Liver (tissue), 9 donors: ENCODE results near the gene IP6K3. TPM values are rescaled to one million over a fixed set of nuclear protein-coding genes. Genes with fewer than 3 reads are reported as not detected.

ENCODE experiments used
- DNase-seq: peaks from one replicate; pipeline ENCODE4 v3.0.0-alpha.2; 2017; ENCODE audit warnings: low spot score
- H3K27ac ChIP-seq, 2 donors: one replicate each; pipeline ENCODE4 v1.7.0; 2013; ENCODE audit warnings: inconsistent platforms in 2 of 2, low read length in 2 of 2, control low read depth in 1 of 2, low read depth in 1 of 2, mild to moderate bottlenecking in 1 of 2
- H3K27me3 ChIP-seq, 4 donors: one replicate each; pipeline versions ENCODE4 v1.6.1 to v1.7.0; 2013; ENCODE audit warnings: low read length in 3 of 4, inconsistent platforms in 1 of 4, mild to moderate bottlenecking in 1 of 4, moderate library complexity in 1 of 4; ENCODE audit not compliant: control insufficient read depth in 4 of 4, insufficient read depth in 4 of 4
- H3K36me3 ChIP-seq, 4 donors: one replicate each; pipeline versions ENCODE4 v1.6.1 to v1.7.0; 2013; ENCODE audit warnings: low read length in 3 of 4, mild to moderate bottlenecking in 3 of 4, low read depth in 1 of 4, moderate library complexity in 1 of 4; ENCODE audit not compliant: control insufficient read depth in 4 of 4, insufficient read depth in 3 of 4
- H3K4me1 ChIP-seq, 4 donors: one replicate each; pipeline versions ENCODE4 v1.6.1 to v1.7.0; 2013; ENCODE audit warnings: low read length in 3 of 4, mild to moderate bottlenecking in 3 of 4, moderate library complexity in 1 of 4; ENCODE audit not compliant: control insufficient read depth in 4 of 4, insufficient read depth in 4 of 4
- H3K4me3 ChIP-seq, 3 donors: one replicate each; pipeline versions ENCODE4 v1.6.1 to v1.7.0; 2013; ENCODE audit warnings: low read length in 3 of 3, control low read depth in 1 of 3, low read depth in 1 of 3, mild to moderate bottlenecking in 1 of 3
- H3K9ac ChIP-seq, 2 donors: one replicate each; pipeline ENCODE4 v1.7.0; 2013; ENCODE audit warnings: low read length in 2 of 2, mild to moderate bottlenecking in 2 of 2, moderate library complexity in 2 of 2, control low read depth in 1 of 2, low read depth in 1 of 2
- H3K9me3 ChIP-seq, 4 donors: one replicate each; pipeline versions ENCODE4 v1.6.1 to v1.7.0; 2013; ENCODE audit warnings: low read length in 3 of 4; ENCODE audit not compliant: control insufficient read depth in 4 of 4
- CTCF ChIP-seq: fragments of 150-350 bp; IDR thresholded peaks from 2 replicates; pipeline ENCODE4 v1.5.1; 2017; ENCODE audit warnings: improper control_type of control experiment, low read depth, low read length; ENCODE audit not compliant: missing input control
- FOXA1 ChIP-seq: IDR thresholded peaks from 2 replicates; pipeline ENCODE4 v1.6.1; 2016; ENCODE audit warnings: antibody characterized with exemption
- GABPA ChIP-seq, 2 donors: IDR thresholded peaks in 1 of 2; conservative IDR thresholded peaks in 1 of 2; 2 replicates each; pipeline ENCODE4 v1.6.1; 2016; ENCODE audit warnings: antibody characterized with exemption in 2 of 2, mild to moderate bottlenecking in 1 of 2, moderate library complexity in 1 of 2
- HNF4G ChIP-seq: IDR thresholded peaks from 2 replicates; pipeline ENCODE4 v1.6.1; 2016; ENCODE audit warnings: antibody characterized with exemption
- NR2F2 ChIP-seq: IDR thresholded peaks from 2 replicates; pipeline ENCODE4 v1.6.1; 2016; ENCODE audit warnings: antibody characterized with exemption
- RAD21 ChIP-seq, 2 donors: IDR thresholded peaks; 2 replicates each; pipeline ENCODE4 v1.6.1; 2016; ENCODE audit warnings: antibody characterized with exemption in 2 of 2, mild to moderate bottlenecking in 2 of 2
- RXRA ChIP-seq, 2 donors: IDR thresholded peaks; 2 replicates each; pipeline ENCODE4 v1.6.1; 2017 to 2018; ENCODE audit warnings: antibody characterized with exemption in 2 of 2, mild to moderate bottlenecking in 1 of 2
- SP1 ChIP-seq: IDR thresholded peaks from 2 replicates; pipeline ENCODE4 v1.6.1; 2018; ENCODE audit warnings: antibody characterized with exemption, mild to moderate bottlenecking
- TAF1 ChIP-seq: conservative IDR thresholded peaks from 2 replicates; pipeline ENCODE4 v1.6.1; 2016; ENCODE audit warnings: antibody characterized with exemption, mild to moderate bottlenecking
- WGBS: extraction: QIAGEN DNeasy Blood & Tissue Kit; methylation state at CpG from one replicate; pipeline ENCODE4 v1.1.7; 2013; 5-methylcytosine and 5-hydroxymethylcytosine counted together
- polyA plus RNA-seq, 2 donors: library from polyadenylated mRNA; stranded (reverse) in 1 of 2; unstranded in 1 of 2; fragments of 200-250 nt in 1 of 2; fragments of >200 nt in 1 of 2; fragmentation: Nextera tagmentation in 1 of 2; extraction: Ambion mirVana in 1 of 2; gene quantifications; one replicate each; pipeline versions ENCODE4 v1.2.1 to v1.2.3, GENCODE V29; 2013 to 2015
- total RNA-seq, 2 donors: library from RNA; depleted of rRNA; stranded (reverse); fragments of >200 nt; gene quantifications; one replicate each; pipeline ENCODE4 v1.2.3, GENCODE V29; 2014
- TF ChIP-seq, protein P1 (sequence below): IDR thresholded peaks from 2 replicates; pipeline ENCODE4 v1.6.1; 2016; ENCODE audit warnings: antibody characterized with exemption
- TF ChIP-seq, protein P2 (sequence below): IDR thresholded peaks from 2 replicates; pipeline ENCODE4 v1.6.1; 2016; ENCODE audit warnings: antibody characterized with exemption
- donor health status: healthy.
- donor health status: healthy.
- donor health status: healthy.
- donor health status: healthy.
- donor health status: healthy.

The IP6K3 gene
- total and polyA plus RNA-seq, 4 donors: 1.5 to 12.9 (median 6.7) TPM

DNA sequence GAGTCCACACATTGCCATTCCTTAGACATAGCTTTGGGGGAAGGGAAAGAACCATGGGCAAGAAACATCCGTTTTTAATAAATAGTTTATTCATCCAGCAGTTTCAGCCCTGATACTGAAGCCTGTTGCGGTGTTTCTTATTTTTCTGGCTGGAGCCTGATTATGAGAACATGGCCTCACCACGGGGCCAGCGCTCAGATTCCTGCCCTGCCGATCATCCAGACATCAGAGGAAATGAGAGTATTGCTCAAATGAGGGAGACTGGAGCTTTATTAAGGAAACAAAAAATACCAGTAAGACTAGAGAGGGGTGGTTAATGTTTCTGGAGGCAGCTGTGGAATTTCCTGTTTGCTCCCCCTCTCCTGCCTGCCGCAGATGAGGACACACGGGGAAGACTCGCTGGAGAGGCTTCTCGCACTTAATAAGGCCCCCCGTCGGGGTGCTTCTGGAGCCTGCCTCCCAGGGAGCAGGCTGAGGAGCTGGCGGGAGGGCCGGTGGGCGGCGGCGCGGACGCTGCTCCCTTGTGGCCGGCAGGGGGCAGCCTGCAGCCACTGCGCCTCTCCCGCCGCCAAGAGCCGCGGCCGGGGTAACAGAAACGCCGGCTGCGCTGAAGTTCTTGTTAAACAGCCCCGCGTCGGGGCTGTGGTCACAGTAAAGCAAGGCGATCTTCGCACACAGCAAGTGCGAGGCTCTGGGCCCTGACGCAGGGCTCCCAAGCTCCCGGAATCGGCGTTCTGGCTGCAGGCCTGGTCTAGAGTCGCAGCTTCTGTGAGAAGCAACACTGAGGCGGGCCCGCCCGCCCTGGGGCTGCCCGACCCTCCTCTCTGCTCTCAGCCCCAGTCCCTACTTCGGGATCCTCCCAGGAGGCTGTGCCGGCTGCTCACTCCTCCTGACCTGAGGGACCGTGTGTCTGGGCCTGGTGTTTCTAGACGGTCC is 24.7 kb upstream of the IP6K3 start:
- no peak for TF ChIP-seq HNF4G
- no peak for TF ChIP-seq SP1
- peak; percentile 81 to 84 for TF ChIP-seq RAD21 (IDR thresholded peaks at IDR 0.05)
- TF ChIP-seq, protein P1, sequence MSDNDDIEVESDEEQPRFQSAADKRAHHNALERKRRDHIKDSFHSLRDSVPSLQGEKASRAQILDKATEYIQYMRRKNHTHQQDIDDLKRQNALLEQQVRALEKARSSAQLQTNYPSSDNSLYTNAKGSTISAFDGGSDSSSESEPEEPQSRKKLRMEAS: no peak
- TF ChIP-seq CTCF: peak; percentile 76
- TF ChIP-seq, protein P2, sequence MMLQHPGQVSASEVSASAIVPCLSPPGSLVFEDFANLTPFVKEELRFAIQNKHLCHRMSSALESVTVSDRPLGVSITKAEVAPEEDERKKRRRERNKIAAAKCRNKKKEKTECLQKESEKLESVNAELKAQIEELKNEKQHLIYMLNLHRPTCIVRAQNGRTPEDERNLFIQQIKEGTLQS: no peak
- no peak for TF ChIP-seq GABPA (IDR thresholded peaks at IDR 0.05 in 1 of 2, conservative IDR thresholded peaks at IDR 0.05 in 1 of 2)
- Histone ChIP-seq H3K27me3 (no peaks in the 10 kb centered on the region), H3K9ac (no peak overlapping the region), H3K4me3 (no peak overlapping the region), H3K4me1 (peaks cover 0 to 11% (median 5%) of the 10 kb centered on the region in 4 donors), H3K36me3 (peaks cover 8 to 35% (median 19%) of the 10 kb centered on the region in 4 donors), H3K9me3 (no peaks in the 10 kb centered on the region), H3K27ac (peak overlapping the region; percentile 12 to 42)
- peak; percentile 72 for DNase-seq
- WGBS: 24% methylated on average over 47 of the region's 47 CpGs

DNA sequence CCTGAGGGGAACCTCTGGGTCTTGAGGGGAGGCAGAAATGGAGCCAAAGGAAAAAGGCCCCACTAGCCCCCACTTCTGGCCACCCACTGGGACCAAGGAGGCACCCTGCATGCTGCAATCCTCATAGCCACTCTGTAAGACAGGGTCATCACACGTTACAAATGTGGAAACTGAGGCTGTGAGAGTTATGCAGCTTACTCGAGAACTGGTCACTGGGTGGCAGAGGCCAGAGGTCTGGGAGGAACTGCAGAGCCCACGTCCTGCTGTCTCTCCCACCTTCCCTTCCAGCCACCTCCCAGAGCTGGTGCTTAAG is 24.1 kb upstream of the IP6K3 start:
- 44% methylated on average over 3 of the region's 3 CpGs for WGBS
- Histone ChIP-seq H3K4me1 (peaks cover 0 to 11% (median 5%) of the 10 kb centered on the region in 4 donors), H3K27me3 (no peaks in the 10 kb centered on the region), H3K27ac (peak overlapping the region; percentile 12 to 22), H3K4me3 (no peak overlapping the region), H3K9ac (no peak overlapping the region), H3K36me3 (peaks cover 4 to 29% (median 13%) of the 10 kb centered on the region in 4 donors), H3K9me3 (no peaks in the 10 kb centered on the region)
- no peak for DNase-seq
- no peak for TF ChIP-seq RXRA (IDR thresholded peaks at IDR 0.05)

DNA sequence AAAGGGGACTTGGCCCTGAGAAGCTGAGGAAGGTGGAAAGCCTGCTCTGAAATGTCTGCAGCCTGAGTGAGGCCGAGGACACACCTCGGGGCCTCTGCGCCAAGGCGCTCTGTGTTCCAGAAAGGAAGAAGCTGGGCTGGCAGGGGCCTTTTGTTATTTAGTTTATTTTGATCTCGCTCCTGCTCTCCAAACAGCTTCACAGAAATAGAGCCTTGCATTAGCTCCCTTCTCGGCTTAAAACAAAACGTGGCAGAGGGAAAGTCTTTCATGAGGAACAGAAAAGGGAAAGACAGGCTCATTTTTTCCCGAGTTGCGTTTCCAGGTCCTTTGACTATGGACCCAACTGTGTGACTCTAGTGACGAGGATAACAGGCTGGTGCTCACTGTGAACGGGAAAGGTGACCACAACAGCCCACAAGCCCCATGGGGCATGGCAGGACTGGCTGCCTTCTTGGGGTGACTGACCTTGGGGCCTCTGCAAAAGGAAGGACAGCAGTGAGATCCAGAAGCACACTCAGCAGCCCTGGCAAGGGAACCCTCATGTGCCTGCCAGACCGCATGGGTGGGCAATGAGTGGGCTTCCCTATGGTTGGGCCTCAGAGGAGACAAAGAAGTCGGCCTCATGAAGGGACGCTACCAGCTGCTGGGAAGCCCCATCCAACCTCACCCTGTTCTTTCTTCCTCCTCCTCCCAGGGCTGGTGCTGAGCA is 23.6 kb upstream of the IP6K3 start:
- Histone ChIP-seq H3K27me3 (no peaks in the 10 kb centered on the region), H3K9me3 (no peaks in the 10 kb centered on the region), H3K27ac (peak overlapping the region; percentile 12 to 22), H3K4me3 (no peak overlapping the region), H3K36me3 (peaks cover 2 to 24% (median 9%) of the 10 kb centered on the region in 4 donors), H3K9ac (no peak overlapping the region), H3K4me1 (peaks cover 0 to 11% (median 5%) of the 10 kb centered on the region in 4 donors)
- TF ChIP-seq, protein P2: no peak
- no peak for TF ChIP-seq GABPA (IDR thresholded peaks at IDR 0.05 in 1 of 2, conservative IDR thresholded peaks at IDR 0.05 in 1 of 2)
- TF ChIP-seq RAD21 (IDR thresholded peaks at IDR 0.05): no peak
- no peak for TF ChIP-seq HNF4G
- TF ChIP-seq NR2F2: no peak
- no peak for TF ChIP-seq FOXA1
- TF ChIP-seq TAF1: no peak
- TF ChIP-seq CTCF: no peak
- no peak for DNase-seq
- WGBS: 55% methylated on average over 14 of the region's 14 CpGs
